Stimulated activated CD4-positive, alpha-beta T cell treated with anti-CD3 and anti-CD28 coated beads, Interleukin-12 subunit alpha, Interleukin-12 subunit beta, amount 100 ng/mL, for 4 hours (primary cell): ENCODE measurements around the gene CEL.
A peak's percentile ranks its signal among the peaks of the same experiment; 100 is the strongest.
"Not testable (repeated sequence)": the region's sequence is repeated elsewhere in the genome, so short reads cannot be mapped to it uniquely, and the experiment has no call there.

Experiments
- DNase-seq: peaks from one replicate; pipeline ENCODE4 v3.0.0-alpha.2; 2020

The CEL gene

GRCh38 chr9:133061764-133062145, at the start of gene CEL:
TSS of gene CEL (plus strand) at chr9:133061981. CDS start at chr9:133062003, 22 bp downstream.
- not testable (repeated sequence) for DNase-seq

DNA sequence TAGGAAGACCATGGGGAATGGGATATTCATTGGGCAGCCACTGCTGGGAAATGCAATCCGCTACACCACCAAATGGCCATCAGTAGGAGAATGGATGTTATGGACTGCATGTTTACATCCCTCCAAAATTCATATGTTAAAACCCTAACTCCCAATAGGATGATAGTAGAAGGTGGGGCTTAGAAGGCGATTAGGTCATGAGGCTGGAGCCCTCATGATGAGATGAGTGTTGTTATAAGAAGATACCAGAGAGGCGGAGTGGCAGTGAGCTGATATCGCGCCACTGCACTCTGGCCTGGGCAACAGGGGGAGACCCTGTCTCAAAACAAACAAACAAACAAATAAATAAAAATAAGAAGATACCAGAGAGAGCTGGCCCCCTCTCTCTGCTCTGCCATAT, 47.1 kb upstream of the CEL start:
- DNase-seq, result no peak

GRCh38 chr9:133023117-133023890, 38.5 kb upstream of the CEL start:
- peak; percentile 26 for DNase-seq

DNA sequence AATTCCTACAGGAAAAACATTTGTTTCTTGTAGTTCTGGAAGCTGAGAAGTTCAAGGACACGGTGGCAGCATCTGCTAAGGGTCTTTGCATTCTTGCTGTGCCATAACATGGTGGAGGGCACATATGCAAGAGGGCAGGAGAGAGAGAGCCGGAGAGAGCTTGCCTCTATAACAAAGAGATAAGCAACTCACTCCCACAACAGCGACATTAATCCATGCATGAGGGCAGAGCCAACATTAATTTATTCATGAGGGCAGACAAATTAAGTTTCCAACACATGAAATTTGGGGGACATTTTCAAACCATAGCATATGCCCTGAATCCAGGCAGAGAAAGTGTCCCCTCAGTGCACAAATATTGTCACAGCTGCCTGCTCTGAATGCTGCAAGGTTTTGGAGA, 35.4 kb upstream of the CEL start:
- DNase-seq, result no peak

DNA sequence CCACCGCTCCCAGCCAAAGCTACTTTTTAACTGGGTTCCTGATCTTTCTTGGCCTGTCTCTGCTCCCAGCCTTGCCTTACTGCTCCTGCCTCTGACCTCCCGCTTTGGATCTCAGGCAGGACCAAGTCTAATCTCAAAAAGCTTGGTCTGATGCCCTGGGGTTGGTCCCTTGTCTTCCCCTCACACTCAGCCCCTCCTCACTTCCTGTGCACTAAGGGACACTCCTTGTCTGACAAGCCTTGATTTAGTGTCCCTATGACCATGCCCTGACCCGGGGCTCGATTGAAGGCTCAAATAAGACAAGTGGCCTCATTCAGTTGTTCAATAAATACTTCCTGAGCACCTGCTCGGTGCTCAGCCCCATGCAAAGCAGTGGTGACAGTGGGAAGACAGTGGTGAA, 34.6 kb upstream of the CEL start:
- DNase-seq, result no peak

DNA sequence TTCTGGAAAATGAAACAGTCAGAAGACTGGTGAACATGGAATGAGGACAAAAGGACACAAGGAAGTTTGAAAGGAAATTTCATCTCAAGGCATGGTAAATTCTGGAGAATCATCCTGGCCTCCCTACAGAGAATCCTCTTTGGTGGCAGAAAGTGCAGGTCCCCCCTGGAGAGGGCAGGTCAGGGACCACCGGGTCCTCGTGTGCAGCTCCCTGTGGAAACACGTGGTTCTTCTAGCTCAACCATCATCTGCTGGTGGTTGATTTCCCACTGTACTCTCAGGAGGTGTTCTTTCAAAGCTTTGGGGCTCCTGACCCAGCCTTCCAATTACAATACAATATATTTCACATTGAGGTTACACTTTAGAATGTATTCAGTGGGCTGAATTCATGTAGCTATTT, 33.6 kb upstream of the CEL start:
- no peak for DNase-seq

DNA sequence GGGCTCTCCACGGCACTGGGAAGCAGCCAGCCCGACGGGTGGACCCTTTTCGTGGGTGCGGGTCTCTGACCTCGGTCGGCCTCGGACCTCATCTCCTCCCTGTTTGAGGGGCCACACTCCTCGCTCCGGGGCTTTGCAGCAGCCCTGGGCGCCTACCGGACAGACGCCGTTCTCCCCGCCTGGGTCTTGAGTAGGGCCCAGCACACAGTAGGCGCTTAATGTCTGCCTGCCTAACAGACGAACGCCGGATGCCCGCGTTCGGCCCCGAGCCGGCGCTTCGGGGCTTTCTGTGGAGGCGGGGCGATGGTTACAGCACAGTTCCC, 31.8 kb upstream of the CEL start:
- DNase-seq, result no peak

- peak; percentile 84 for DNase-seq
Observed at GRCh38 chr9:133030317-133031129, 31.3 kb upstream of the CEL start, which contains the start of gene GTF3C5. TSS of gene GTF3C5 (plus strand) at chr9:133030997. CDS start at chr9:133031012, 15 bp downstream.

DNA sequence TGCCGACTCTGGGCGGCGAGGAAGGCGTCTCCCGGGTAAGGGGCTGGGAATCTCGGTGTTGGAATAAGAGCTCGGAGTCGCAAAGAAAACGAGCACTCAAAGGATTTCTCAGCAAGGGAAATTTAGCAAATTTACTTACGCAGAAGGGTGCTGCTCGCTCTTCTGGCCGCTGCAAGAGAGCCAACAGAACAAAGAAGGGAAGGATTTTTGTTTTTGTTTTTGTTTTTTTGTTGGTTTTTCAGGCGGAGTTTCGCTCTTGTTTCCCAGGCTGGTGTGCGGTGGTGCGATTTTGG, 30.7 kb upstream of the CEL start:
- no peak for DNase-seq

GRCh38 chr9:133031496-133031911, 30.3 kb upstream of the CEL start:
- no peak for DNase-seq

GRCh38 chr9:133032171-133032570, 29.6 kb upstream of the CEL start:
- no peak for DNase-seq

- DNase-seq, result no peak
Observed at GRCh38 chr9:133035669-133036068, 26.1 kb upstream of the CEL start.

DNA sequence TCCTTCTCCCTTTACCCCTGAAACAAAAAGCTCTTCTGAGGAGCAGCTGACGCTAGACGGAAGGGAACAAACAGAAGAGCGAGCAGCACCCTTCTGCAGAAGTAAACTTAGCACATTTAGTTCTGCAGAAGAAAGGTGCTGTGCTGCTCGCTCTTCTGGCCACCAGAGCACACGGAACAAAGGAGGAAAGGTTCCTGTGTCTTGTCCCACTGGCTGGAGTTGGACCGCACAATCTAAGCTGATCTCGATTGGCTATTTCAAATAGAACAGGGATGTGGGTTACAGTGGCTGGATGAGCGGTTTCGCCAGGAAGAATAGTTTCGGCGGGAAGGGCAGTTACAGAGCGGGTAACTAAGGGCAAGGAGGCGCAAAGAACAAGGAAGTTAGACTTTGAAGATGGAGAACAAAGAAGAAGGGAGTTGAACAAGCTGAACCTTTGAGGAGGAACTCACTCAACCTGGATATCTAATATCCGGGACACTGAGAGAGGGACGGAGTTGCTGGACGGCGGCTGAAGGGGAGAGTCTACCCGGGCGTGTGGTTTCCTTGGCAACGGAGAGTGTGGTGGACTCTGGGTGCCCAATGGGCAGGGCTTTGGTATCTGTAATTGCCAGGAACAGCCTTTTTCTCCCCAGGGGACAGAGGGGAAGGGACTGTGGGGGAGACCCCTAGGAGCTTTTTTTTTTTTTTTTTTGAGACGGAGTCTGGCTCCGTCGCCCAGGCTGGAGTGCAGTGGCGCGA, 23.8 kb upstream of the CEL start:
- no peak for DNase-seq

- peak; percentile 46 for DNase-seq
Observed at GRCh38 chr9:133040892-133041479, 20.8 kb upstream of the CEL start.

DNA sequence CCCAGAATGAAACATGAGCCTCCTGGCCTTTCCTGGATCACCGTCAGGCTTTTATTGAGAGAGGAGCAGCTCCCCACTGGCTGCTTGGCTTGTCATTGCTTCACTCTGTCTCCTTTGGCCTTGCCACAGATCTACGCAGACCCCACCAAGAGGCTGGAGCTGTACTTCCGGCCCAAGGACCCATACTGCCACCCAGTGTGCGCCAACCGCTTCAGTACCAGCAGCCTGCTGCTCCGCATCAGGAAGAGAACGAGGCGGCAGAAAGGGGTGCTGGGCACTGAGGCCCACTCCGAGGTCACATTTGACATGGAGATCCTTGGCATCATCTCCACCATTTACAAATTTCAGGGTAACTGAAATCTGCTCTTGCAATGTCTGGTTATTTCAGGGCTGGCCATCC, 19.8 kb upstream of the CEL start:
- DNase-seq, result no peak

DNA sequence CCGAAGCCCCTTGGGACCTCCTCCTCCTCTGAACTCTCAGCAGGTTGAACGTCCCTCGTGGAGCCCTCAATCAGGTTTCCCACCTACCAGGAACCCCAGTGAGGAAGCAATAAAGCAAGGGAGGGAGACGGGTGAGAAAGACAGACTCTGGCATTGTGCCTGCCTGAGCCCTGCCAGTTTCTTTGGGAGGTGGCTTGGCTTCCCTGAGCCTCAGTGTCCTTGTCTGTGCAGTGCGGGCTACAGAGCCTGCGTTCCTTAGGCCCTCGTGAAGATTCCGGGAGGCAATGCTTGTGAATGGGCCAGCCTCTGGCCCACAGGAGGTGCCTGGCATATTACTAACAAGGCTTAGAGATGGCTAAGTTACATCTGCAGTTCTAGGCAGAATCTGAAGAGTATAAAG, 19.1 kb upstream of the CEL start:
- no peak for DNase-seq

GRCh38 chr9:133043449-133044035, 18.2 kb upstream of the CEL start:
- DNase-seq, result no peak

DNA sequence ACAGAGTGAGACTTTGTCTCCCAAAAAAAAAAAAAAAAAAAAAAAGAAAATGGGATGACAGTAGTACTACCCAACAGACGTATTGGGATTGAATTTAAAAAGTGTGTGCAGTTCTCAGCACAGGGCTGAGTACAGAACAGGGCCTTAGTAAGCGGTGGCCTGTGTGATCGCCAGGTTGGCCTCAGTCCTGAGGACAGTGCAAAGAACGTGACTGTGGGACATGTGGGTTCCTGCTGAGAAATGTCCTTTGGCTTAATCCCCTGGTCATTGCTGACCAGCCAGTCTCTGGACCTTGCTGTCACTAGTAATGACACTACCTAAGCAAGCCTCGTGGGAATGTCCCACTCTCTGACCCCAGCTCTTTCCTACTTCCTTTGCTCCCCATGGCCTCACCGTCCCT, 17.7 kb upstream of the CEL start:
- no peak for DNase-seq

DNA sequence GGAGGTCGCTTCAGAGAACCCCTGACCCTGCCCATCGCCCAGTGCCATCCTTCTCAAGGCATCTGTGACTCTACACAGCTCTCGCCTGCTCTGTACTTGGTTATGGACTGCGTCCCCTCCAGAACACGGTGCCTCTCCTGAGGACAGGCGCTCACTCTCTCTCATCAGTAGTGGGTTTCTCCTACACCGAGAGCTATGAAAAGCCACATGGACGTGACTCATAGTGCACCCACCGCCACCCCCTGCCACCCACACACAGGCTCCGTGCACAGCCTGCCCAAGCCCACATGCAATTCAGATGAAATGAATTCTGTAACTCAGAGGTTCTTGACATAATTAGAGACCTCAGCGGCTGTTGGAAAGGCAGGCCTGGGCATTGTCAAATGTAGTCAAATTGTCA, 17.1 kb upstream of the CEL start:
- no peak for DNase-seq

DNA sequence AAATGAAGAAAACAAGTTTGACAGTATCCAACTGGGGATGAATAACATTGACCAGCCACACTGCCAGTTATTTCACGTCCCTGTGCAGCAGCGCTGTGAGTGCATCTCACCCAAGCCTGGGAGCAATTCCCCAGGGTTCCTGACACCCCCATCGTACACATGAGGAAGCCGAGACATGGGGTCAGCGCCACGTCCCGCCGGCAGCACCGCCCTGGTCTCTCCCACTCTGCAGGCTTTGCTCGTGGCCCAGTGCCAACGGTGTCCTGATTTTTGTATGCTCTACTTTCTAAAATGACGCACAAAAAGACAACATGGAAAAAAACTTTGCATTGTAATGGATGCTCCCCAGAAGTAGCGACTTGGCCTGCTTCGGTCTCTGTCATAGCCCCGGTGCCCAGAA, 16.6 kb upstream of the CEL start:
- no peak for DNase-seq

DNA sequence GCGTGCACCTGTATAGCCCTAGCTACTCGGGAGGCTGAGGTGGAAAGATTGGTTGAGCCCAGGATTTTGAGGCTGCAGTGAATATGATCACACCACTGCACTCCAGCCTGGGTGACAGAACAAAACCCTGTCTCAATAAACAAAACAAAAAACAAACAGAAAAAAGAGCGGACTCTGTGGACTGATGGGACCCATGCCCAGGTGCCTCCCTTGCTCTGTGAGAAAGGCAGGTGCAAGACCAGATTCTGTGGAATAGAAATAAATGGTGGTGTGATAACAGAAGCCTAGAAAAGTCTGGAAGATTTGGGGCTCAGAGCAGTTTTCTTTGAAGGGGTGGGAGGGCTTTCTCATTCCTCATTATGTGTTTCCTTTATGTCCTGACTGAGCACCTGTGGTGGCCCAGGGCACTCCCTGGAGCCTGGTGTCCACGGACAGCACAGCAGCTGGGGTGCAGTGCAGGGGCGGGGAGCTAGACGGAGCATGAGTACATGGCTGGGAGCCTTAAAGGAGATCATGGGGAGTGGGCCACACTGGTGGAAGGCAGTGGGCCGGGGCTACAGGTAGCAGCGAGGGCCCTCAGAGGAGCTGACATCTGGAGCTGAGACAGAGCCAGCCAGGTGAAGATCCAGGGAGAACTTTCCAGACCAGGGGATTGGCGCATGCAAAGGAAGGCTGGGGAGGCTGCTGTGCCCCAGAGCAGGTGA, 15.4 kb upstream of the CEL start:
- no peak for DNase-seq

- DNase-seq, result no peak
Observed at GRCh38 chr9:133046900-133047295, 14.9 kb upstream of the CEL start.

DNA sequence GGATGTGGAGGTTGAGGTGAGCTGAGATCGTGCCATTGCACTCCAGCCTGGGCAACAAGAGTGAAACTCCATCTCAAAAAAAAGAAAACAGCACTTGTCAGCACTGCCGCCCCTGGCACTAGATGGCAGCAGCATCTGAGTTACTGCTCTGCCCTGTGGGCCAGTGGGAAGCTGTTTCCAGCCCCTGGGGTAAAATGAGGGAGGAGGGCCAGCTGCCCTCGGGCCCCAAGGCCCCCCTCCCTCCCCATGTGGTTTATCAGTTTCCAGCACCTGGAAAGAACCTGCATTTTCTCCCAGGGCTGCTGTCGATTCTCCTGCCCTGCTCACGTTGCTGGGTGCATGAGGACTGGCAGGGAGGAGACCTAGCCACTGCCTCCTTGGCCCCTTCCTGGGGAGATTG, 13.2 kb upstream of the CEL start:
- no peak for DNase-seq
